Gastroesophageal sphincter (tissue), 3 donors: Measurements from ENCODE around the gene CTSS.

Experiments
- POLR2A ChIP-seq, 2 donors: fragments of 450-650 bp; IDR thresholded peaks; one replicate each; pipeline ENCODE4 v1.6.1; 2017; ENCODE audit warnings: antibody characterized with exemption in 2 of 2, mild to moderate bottlenecking in 2 of 2, moderate library complexity in 1 of 2
- TF ChIP-seq, protein P1 (sequence below), 4 experiments: fragments of 200-600 bp in 2 of 4; fragments of 450-650 bp in 2 of 4; sonication (generic) in 1 of 4; IDR thresholded peaks; one replicate each; pipeline ENCODE4 v1.5.1; 2017 to 2019; ENCODE audit warnings: antibody characterized with exemption in 4 of 4, mild to moderate bottlenecking in 2 of 4, moderate library complexity in 2 of 4

- TF ChIP-seq, protein P1, sequence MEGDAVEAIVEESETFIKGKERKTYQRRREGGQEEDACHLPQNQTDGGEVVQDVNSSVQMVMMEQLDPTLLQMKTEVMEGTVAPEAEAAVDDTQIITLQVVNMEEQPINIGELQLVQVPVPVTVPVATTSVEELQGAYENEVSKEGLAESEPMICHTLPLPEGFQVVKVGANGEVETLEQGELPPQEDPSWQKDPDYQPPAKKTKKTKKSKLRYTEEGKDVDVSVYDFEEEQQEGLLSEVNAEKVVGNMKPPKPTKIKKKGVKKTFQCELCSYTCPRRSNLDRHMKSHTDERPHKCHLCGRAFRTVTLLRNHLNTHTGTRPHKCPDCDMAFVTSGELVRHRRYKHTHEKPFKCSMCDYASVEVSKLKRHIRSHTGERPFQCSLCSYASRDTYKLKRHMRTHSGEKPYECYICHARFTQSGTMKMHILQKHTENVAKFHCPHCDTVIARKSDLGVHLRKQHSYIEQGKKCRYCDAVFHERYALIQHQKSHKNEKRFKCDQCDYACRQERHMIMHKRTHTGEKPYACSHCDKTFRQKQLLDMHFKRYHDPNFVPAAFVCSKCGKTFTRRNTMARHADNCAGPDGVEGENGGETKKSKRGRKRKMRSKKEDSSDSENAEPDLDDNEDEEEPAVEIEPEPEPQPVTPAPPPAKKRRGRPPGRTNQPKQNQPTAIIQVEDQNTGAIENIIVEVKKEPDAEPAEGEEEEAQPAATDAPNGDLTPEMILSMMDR (IDR thresholded peaks at IDR 0.05) = no peak
- TF ChIP-seq POLR2A (IDR thresholded peaks at IDR 0.05) = no peak
Measured at GRCh38 chr1:150808846-150809245, 43.3 kb upstream of the CTSS start.
